Measurements from ENCODE around the gene SH3PXD2A. TPM values are rescaled to one million over a fixed set of nuclear protein-coding genes. Genes with fewer than 3 reads are reported as not detected.

The SH3PXD2A gene
- total and polyA plus RNA-seq, 2 of the 4 experiments (the other 2 are of a cell fraction), result 6.3 to 23.0 TPM

GRCh38 chr10:103868200-103868599, 12.8 kb upstream of the SH3PXD2A start:
- in situ Hi-C loops (cut with MboI; ENCODE audit: low sequenced_read_pairs), result no loop called here
- POLR2A ChIA-PET (ENCODE audit: unreplicated experiment), result no interaction called here
- Histone ChIP-seq H3K79me1 (ENCODE audit: low read depth in 1 of 2, low read length in 2 of 2) (no peaks in the 10 kb centered on the region), H3K18ac (ENCODE audit: low read depth, low read length) (no peak overlapping the region), H2AK5ac (ENCODE audit: low read depth, low read length) (no peak overlapping the region), H3K4ac (ENCODE audit: low read depth, low read length) (no peak overlapping the region), H3K9ac (ENCODE audit: low read depth, low read length) (no peak overlapping the region), H3K9me3 (ENCODE audit: control insufficient read depth, insufficient read depth, low read length) (peaks cover 8% of the 10 kb centered on the region), H3K27me3 (ENCODE audit: control insufficient read depth, insufficient read depth, low read length) (no peaks in the 10 kb centered on the region; the same call in 1 of the 2 replicates), H4K20me1 (ENCODE audit: insufficient read depth, low read length) (no peaks in the 10 kb centered on the region), H3K36me3 (ENCODE audit: control insufficient read depth, insufficient read depth, low read length) (no peaks in the 10 kb centered on the region), H3K4me3 (ENCODE audit: insufficient read depth, low read depth, low read length) (no peak overlapping the region), H2BK15ac (ENCODE audit: low read depth, low read length) (no peak overlapping the region), H4K5ac (ENCODE audit: low read depth, low read length) (no peak overlapping the region), H3K4me2 (ENCODE audit: low read depth, low read length) (no peak overlapping the region), H3K23ac (ENCODE audit: low read depth, low read length) (no peak overlapping the region), H2BK5ac (ENCODE audit: low read depth, low read length, poor library complexity, severe bottlenecking) (no peak overlapping the region), H4K8ac (ENCODE audit: low read depth in 2 of 2, low read length in 2 of 2) (no peak overlapping the region), H3K56ac (ENCODE audit: extremely low read depth, insufficient read depth, low read length) (no peak overlapping the region), H3K27ac (ENCODE audit: insufficient read depth, low read length) (no peak overlapping the region), H3K4me1 (ENCODE audit: control insufficient read depth, insufficient read depth, low read length) (no peaks in the 10 kb centered on the region), H2AFZ (replicated peaks; ENCODE audit: low read length, poor library complexity) (no peak overlapping the region), H3K14ac (replicated peaks; ENCODE audit: low read depth, low read length) (no peak overlapping the region), H2AK9ac (replicated peaks; ENCODE audit: low read depth, low read length, poor library complexity) (no peak overlapping the region), H4K91ac (ENCODE audit: insufficient read depth, low read depth, low read length) (no peak overlapping the region), H2BK20ac (ENCODE audit: low read depth, low read length) (no peak overlapping the region), H3K9me1 (ENCODE audit: insufficient read depth, low read length) (peaks cover 5% of the 10 kb centered on the region; the same call in 1 of the 2 replicates), H2BK120ac (ENCODE audit: low read depth, low read length) (no peak overlapping the region)
- TF ChIP-seq POLR2A (IDR thresholded peaks at IDR 0.05; ENCODE audit: low read depth, low read length), result no peak
- no peak for TF ChIP-seq MAZ (IDR thresholded peaks at IDR 0.05; ENCODE audit: borderline replicate concordance, low read depth, low read length)
- TF ChIP-seq CEBPB (IDR thresholded peaks at IDR 0.05; ENCODE audit: low read depth, low read length), result no peak
- no peak for TF ChIP-seq NFE2L2 (IDR thresholded peaks at IDR 0.05; ENCODE audit: low read depth, low read length)
- no peak for TF ChIP-seq USF2 (IDR thresholded peaks at IDR 0.05; ENCODE audit: low read depth, low read length)
- TF ChIP-seq BHLHE40 (IDR thresholded peaks at IDR 0.05; ENCODE audit: low read depth, low read length), result no peak
- no peak for TF ChIP-seq MAFK (IDR thresholded peaks at IDR 0.05; ENCODE audit: low read depth, low read length)
- no peak for ATAC-seq (ENCODE audit: low read depth)
- dilution Hi-C loops (cut with HindIII; ENCODE audit: low sequenced_read_pairs, unreplicated experiment), result loop anchor here (25.0 kb wide), 1 partner anchor 156 kb away; no protein-coding TSS in a partner anchor
- CTCF ChIA-PET, result no interaction called here
- no peak for DNase-seq
- intact Hi-C loops (cut with micrococcal nuclease), result no loop called here
- WGBS, 2 experiments (ENCODE audit: extremely low coverage in 2 of 2, insufficient read length in 1 of 2), result no CpG with 5 or more reads among the region's 1 CpG
- BruUV-seq (replicated peaks), result no TSS peak
